Mucosa of descending colon (tissue), 3 donors: ENCODE results near the gene PSMD6. TPM values are rescaled to one million over a fixed set of nuclear protein-coding genes. Genes with fewer than 3 reads are reported as not detected.

Source experiments
- ATAC-seq: fragments of 200-7000 bp; cut with Tn5 transposase; one replicate; pipeline ENCODE4 v1.9.1; 2020; ENCODE audit warnings: mild to moderate bottlenecking, moderate library complexity
- DNase-seq, 3 donors: peaks; one replicate each; pipeline ENCODE4 v3.0.0-alpha.2; 2020
- H3K36me3 ChIP-seq: fragments of 200-600 bp; one replicate; pipeline ENCODE4 v1.8.0; 2021; ENCODE audit warnings: low read depth, mild to moderate bottlenecking
- H3K4me1 ChIP-seq: fragments of 200-600 bp; one replicate; pipeline ENCODE4 v1.8.0; 2021; ENCODE audit warnings: low read depth, mild to moderate bottlenecking
- H3K4me3 ChIP-seq: fragments of 200-600 bp; one replicate; pipeline ENCODE4 v1.8.0; 2021; ENCODE audit warnings: mild to moderate bottlenecking
- H3K9me3 ChIP-seq: fragments of 200-600 bp; one replicate; pipeline ENCODE4 v1.8.0; 2021; ENCODE audit warnings: mild to moderate bottlenecking
- CTCF ChIP-seq: fragments of 200-600 bp; IDR thresholded peaks from one replicate; pipeline ENCODE4 v1.8.0; 2022; ENCODE audit warnings: antibody characterized with exemption, mild to moderate bottlenecking
- intact Hi-C, 2 donors: fragments of 100-400 bp; cut with DNase I in 1 of 2; cut with micrococcal nuclease in 1 of 2; formaldehyde crosslinking; loops; one replicate each; pipeline versions ENCODE4 v1.11.0 to v1.11.1; 2022; cut with DNase I, micrococcal nuclease
- total RNA-seq, 3 donors: library from RNA; stranded (reverse); fragmentation: NEBNext Ultra II Directional in 2 of 3; extraction: Animal tissue kit (Norgen Biotek cat#: 25700) in 2 of 3; gene quantifications; one replicate each; pipeline versions ENCODE4 v1.2.1 to v1.2.4, GENCODE V29; 2021 to 2023
- donor health status: DM: no; HTN: no; CAD: no; lungs with moderate emphysema.
- donor health status: DM: no; HTN: no; CAD: no.
- donor health status: DM: no; HTN: yes; CAD: no.

Gene PSMD6
- total RNA-seq, 3 donors from 2014 or later = 39.1 to 61.8 (median 57.5) TPM

GRCh38 chr3:64042952-64043351 is 19.7 kb upstream of the PSMD6 start:
- TF ChIP-seq CTCF = no peak
- intact Hi-C loops = no loop called here
- Histone ChIP-seq H3K4me3 (no peak overlapping the region), H3K36me3 (no peaks in the 10 kb centered on the region), H3K4me1 (no peaks in the 10 kb centered on the region), H3K9me3 (no peaks in the 10 kb centered on the region)
- no peak for ATAC-seq
- DNase-seq = no peak

- Histone ChIP-seq H3K9me3 (no peaks in the 10 kb centered on the region), H3K36me3 (no peaks in the 10 kb centered on the region), H3K4me1 (no peaks in the 10 kb centered on the region), H3K4me3 (no peak overlapping the region)
- ATAC-seq = no peak
- no peak for DNase-seq
- intact Hi-C loops = loop anchor here in 1 of 2 donors (10.0 kb wide), 1 partner anchor 225 kb away; no protein-coding TSS in a partner anchor
- no peak for TF ChIP-seq CTCF
Observed at GRCh38 chr3:64039981-64040733, 16.9 kb upstream of the PSMD6 start.

- no peak for ATAC-seq
- H3K36me3 ChIP-seq = no peaks in the 10 kb centered on the region
- no peaks in the 10 kb centered on the region for H3K9me3 ChIP-seq
- no peak overlapping the region for H3K4me3 ChIP-seq
- no peaks in the 10 kb centered on the region for H3K4me1 ChIP-seq
- no peak for TF ChIP-seq CTCF
- intact Hi-C loops = loop anchor here in 1 of 2 donors (10.0 kb wide), 1 partner anchor 225 kb away; no protein-coding TSS in a partner anchor
- DNase-seq = no peak
Observed at GRCh38 chr3:64039332-64039731, 16.0 kb upstream of the PSMD6 start.

GRCh38 chr3:64038253-64038767 is 15.0 kb upstream of the PSMD6 start:
- H3K9me3 ChIP-seq = no peaks in the 10 kb centered on the region
- no peaks in the 10 kb centered on the region for H3K4me1 ChIP-seq
- intact Hi-C loops = loop anchor here in 1 of 2 donors (10.0 kb wide), 1 partner anchor 226 kb away; no protein-coding TSS in a partner anchor
- ATAC-seq (no peak), DNase-seq (no peak)
- no peaks in the 10 kb centered on the region for H3K36me3 ChIP-seq
- no peak for TF ChIP-seq CTCF
- no peak overlapping the region for H3K4me3 ChIP-seq

GRCh38 chr3:64037084-64037483 is 13.8 kb upstream of the PSMD6 start:
- intact Hi-C loops = loop anchor here in 1 of 2 donors (10.0 kb wide), 1 partner anchor 228 kb away; no protein-coding TSS in a partner anchor
- DNase-seq (no peak), ATAC-seq (no peak)
- H3K4me1 ChIP-seq = no peaks in the 10 kb centered on the region
- no peaks in the 10 kb centered on the region for H3K36me3 ChIP-seq
- TF ChIP-seq CTCF = no peak
- H3K9me3 ChIP-seq = no peaks in the 10 kb centered on the region
- H3K4me3 ChIP-seq = no peak overlapping the region
